Tibial nerve (tissue), 4 donors: ENCODE measurements around the gene RSRC2. TPM values are rescaled to one million over a fixed set of nuclear protein-coding genes. Genes with fewer than 3 reads are reported as not detected.

Experiments used
- DNase-seq, 2 donors: peaks; one replicate each; pipeline ENCODE4 v3.0.0-alpha.2; 2019; ENCODE audit warnings: low spot score in 2 of 2
- H3K27ac ChIP-seq, 4 donors: fragments of 200-600 bp; sonication (generic) in 3 of 4; one replicate each; pipeline ENCODE4 v1.5.1; 2017 to 2019; ENCODE audit warnings: mild to moderate bottlenecking in 1 of 4
- H3K27me3 ChIP-seq, 2 donors: fragments of 200-600 bp; sonication (generic) in 1 of 2; one replicate each; pipeline versions ENCODE4 v1.5.1 to v1.6.0; 2017 to 2019
- H3K36me3 ChIP-seq, 3 donors: fragments of 200-600 bp; sonication (generic); one replicate each; pipeline ENCODE4 v1.5.1; 2018 to 2019
- H3K4me1 ChIP-seq, 4 donors: fragments of 200-600 bp; sonication (generic) in 3 of 4; one replicate each; pipeline ENCODE4 v1.5.1; 2017 to 2019
- H3K4me3 ChIP-seq, 4 donors: fragments of 200-600 bp; sonication (generic) in 3 of 4; one replicate each; pipeline ENCODE4 v1.5.1; 2017 to 2019; ENCODE audit warnings: mild to moderate bottlenecking in 1 of 4, moderate library complexity in 1 of 4
- H3K9me3 ChIP-seq, 4 donors: fragments of 200-600 bp; sonication (generic) in 3 of 4; one replicate each; pipeline ENCODE4 v1.5.1; 2017 to 2019
- CTCF ChIP-seq, 5 experiments: fragments of 200-600 bp in 3 of 5; fragments of 450-650 bp in 2 of 5; sonication (generic) in 3 of 5; IDR thresholded peaks; one replicate each; pipeline ENCODE4 v1.5.1; 2016 to 2019; ENCODE audit warnings: antibody characterized with exemption in 5 of 5, mild to moderate bottlenecking in 3 of 5, moderate library complexity in 2 of 5
- EP300 ChIP-seq, 2 donors: sonication (generic); formaldehyde crosslinking; IDR thresholded peaks; one replicate each; pipeline ENCODE4 v1.6.1; 2017; ENCODE audit warnings: antibody characterized with exemption in 2 of 2, mild to moderate bottlenecking in 1 of 2
- POLR2A ChIP-seq, 2 donors: fragments of 450-650 bp; IDR thresholded peaks; one replicate each; pipeline ENCODE4 v1.6.1; 2017; ENCODE audit warnings: antibody characterized with exemption in 2 of 2, mild to moderate bottlenecking in 2 of 2, moderate library complexity in 2 of 2
- WGBS, 2 donors: methylation state at CpG; one replicate each; pipeline ENCODE4 v1.1.5; 2018; 5-methylcytosine and 5-hydroxymethylcytosine counted together
- total RNA-seq, 4 donors: library from RNA; depleted of rRNA; stranded (reverse); fragments of >200 nt; gene quantifications; one replicate each; pipeline ENCODE4 v1.1.0, GENCODE V29; 2016

RSRC2 gene
- total RNA-seq, 4 donors from 2014 or later: 66.6 to 128 (median 80.7) TPM

- Histone ChIP-seq H3K4me1 (no peaks in the 10 kb centered on the region), H3K4me3 (no peak overlapping the region), H3K36me3 (peaks cover 2 to 90% (median 19%) of the 10 kb centered on the region in 3 donors), H3K27me3 (no peaks in the 10 kb centered on the region), H3K27ac (no peak overlapping the region), H3K9me3 (no peaks in the 10 kb centered on the region)
- 90 to 94% methylated on average over 5 of the region's 5 CpGs for WGBS, 2 donors
- TF ChIP-seq POLR2A (IDR thresholded peaks at IDR 0.05) (no peak), EP300 (IDR thresholded peaks at IDR 0.05) (no peak), CTCF (IDR thresholded peaks at IDR 0.05) (no peak)
- no peak for DNase-seq
Measured at GRCh38 chr12:122483969-122484368, 42.8 kb downstream of the RSRC2 start.

GRCh38 chr12:122481861-122482260 is 44.9 kb downstream of the RSRC2 start:
- no peak overlapping the region for H3K4me3 ChIP-seq
- H3K9me3 ChIP-seq: no peaks in the 10 kb centered on the region
- DNase-seq: no peak
- no peaks in the 10 kb centered on the region for H3K27me3 ChIP-seq
- no peaks in the 10 kb centered on the region for H3K4me1 ChIP-seq
- TF ChIP-seq CTCF (IDR thresholded peaks at IDR 0.05): no peak
- TF ChIP-seq POLR2A (IDR thresholded peaks at IDR 0.05): no peak
- TF ChIP-seq EP300 (IDR thresholded peaks at IDR 0.05): no peak
- peaks cover 2 to 92% (median 12%) of the 10 kb centered on the region in 3 donors for H3K36me3 ChIP-seq
- 88% methylated on average over 6 of the region's 6 CpGs for WGBS, 2 donors
- no peak overlapping the region for H3K27ac ChIP-seq

GRCh38 chr12:122480753-122481152 is 46.0 kb downstream of the RSRC2 start:
- Histone ChIP-seq H3K4me1 (no peaks in the 10 kb centered on the region), H3K27ac (no peak overlapping the region), H3K36me3 (peaks cover 0 to 92% (median 10%) of the 10 kb centered on the region in 3 donors), H3K27me3 (no peaks in the 10 kb centered on the region), H3K4me3 (no peak overlapping the region), H3K9me3 (no peaks in the 10 kb centered on the region)
- no peak for DNase-seq
- TF ChIP-seq EP300 (IDR thresholded peaks at IDR 0.05) (no peak), CTCF (IDR thresholded peaks at IDR 0.05) (no peak), POLR2A (IDR thresholded peaks at IDR 0.05) (no peak)
- WGBS, 2 donors: 93 to 95% methylated on average over 8 of the region's 8 CpGs

- H3K27ac ChIP-seq: no peak overlapping the region
- H3K36me3 ChIP-seq: peaks cover 0 to 72% (median 22%) of the 10 kb centered on the region in 3 donors
- no peak for DNase-seq
- 84 to 91% methylated on average over 2 of the region's 2 CpGs for WGBS, 2 donors
- TF ChIP-seq CTCF (IDR thresholded peaks at IDR 0.05) (no peak), POLR2A (IDR thresholded peaks at IDR 0.05) (no peak), EP300 (IDR thresholded peaks at IDR 0.05) (no peak)
- no peaks in the 10 kb centered on the region for H3K9me3 ChIP-seq
- H3K27me3 ChIP-seq: no peaks in the 10 kb centered on the region
- no peak overlapping the region for H3K4me3 ChIP-seq
- peaks cover 0 to 7% (median 3%) of the 10 kb centered on the region in 4 donors for H3K4me1 ChIP-seq
Measured at GRCh38 chr12:122474324-122474716, 52.4 kb downstream of the RSRC2 start.

- 79% methylated on average over 19 of the region's 19 CpGs for WGBS, 2 donors
- Histone ChIP-seq H3K36me3 (peaks cover 0 to 66% (median 22%) of the 10 kb centered on the region in 3 donors), H3K4me1 (peaks cover 0 to 7% (median 3%) of the 10 kb centered on the region in 4 donors), H3K27ac (no peak overlapping the region), H3K9me3 (no peaks in the 10 kb centered on the region), H3K4me3 (no peak overlapping the region), H3K27me3 (no peaks in the 10 kb centered on the region)
- TF ChIP-seq POLR2A (IDR thresholded peaks at IDR 0.05) (no peak), EP300 (IDR thresholded peaks at IDR 0.05) (no peak), CTCF (IDR thresholded peaks at IDR 0.05) (no peak)
- DNase-seq: no peak
Measured at GRCh38 chr12:122473543-122474323, 53.0 kb downstream of the RSRC2 start.
